ENCODE measurements around the gene CFHR5.
"Not testable (repeated sequence)": the region's sequence is repeated elsewhere in the genome, so short reads cannot be mapped to it uniquely, and the experiment has no call there.

The CFHR5 gene

DNA sequence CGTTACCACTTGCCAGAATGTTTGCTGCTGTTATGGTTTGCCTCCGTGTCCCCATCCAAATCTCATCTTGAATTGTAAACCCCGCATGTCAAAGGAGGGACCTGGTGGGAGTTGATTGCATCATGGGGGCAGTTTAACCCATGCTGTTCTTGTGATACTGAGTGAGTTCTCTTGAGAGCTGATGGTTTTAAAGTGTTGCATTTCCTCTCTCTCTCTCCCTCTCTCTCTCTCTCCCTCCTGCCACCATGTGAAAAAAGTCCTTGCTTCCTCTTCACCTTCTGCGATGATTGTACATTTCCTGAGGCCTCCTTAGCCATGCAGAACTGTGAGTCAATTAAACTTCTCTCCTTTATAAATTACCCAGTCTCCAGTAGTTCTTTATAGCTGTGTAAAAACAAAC is 44.4 kb downstream of the CFHR5 start:
- no peak for DNase-seq (ENCODE audit: low read depth)

- DNase-seq (ENCODE audit: low read depth), result no peak
Measured at GRCh38 chr1:197024460-197024859, 47.1 kb downstream of the CFHR5 start.

GRCh38 chr1:197027359-197027758 is 50.0 kb downstream of the CFHR5 start:
- DNase-seq (ENCODE audit: low read depth), result no peak

DNA sequence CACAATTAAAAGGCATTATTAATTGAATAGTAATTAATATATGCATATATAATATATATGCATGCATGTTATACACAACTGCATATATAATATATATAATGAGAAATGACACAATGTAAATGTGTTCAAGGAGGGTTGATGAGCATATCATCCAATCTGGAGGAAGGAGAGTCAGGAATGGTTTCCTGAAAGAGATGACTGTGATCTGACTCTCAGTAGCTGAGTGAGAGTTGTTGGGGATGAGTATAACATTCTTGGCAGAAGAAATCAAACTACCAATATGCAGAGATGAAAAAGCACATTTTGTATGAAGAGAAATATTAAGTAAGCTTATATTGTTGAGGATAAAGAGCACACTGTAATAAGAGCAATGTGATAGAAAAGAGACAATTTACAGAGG is 52.4 kb downstream of the CFHR5 start:
- no peak for DNase-seq (ENCODE audit: low read depth)

- DNase-seq (ENCODE audit: low read depth), result not testable (repeated sequence)
Measured at GRCh38 chr1:197034631-197035339, 57.4 kb downstream of the CFHR5 start.

GRCh38 chr1:197036861-197037260 is 59.5 kb downstream of the CFHR5 start:
- DNase-seq (ENCODE audit: low read depth), result no peak

DNA sequence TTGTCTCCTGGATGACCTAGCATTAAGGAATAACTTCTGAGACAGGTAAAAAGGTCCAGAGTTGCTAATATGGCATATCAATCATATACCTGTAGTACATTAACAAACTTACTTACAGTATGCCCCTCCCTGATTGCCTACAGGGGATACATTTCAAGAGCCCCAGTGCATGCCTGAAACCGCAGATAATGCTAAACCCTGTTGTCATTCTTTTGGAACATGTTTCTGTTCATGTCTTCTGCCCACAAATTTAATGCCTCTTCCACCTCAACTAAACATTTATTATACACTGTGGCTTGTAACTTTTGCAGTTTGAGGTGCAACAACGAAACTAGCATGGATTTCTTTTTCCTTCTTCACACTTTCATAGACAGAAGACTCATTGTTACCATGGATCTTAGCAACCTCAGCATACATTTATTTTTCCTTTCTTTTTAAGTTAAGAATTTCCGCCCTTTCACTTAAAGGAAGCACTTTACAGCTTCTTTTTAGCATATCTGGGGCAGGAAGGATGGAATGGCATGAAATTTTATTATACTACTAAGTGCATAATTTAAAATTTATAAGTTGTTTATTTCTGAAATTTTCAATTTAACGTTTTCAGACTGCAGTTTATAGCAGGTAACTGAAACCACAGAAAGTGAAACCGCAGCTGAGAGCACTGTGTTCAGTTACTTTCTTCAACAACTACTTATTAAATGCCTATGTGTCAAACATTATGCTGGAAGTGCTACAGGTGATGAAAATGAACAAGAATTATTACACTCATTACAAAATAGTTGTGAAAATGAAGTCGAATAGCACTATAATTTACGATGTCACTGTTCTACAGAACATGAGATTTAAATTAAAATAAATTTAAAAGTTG is 64.4 kb downstream of the CFHR5 start:
- DNase-seq (ENCODE audit: low read depth), result no peak

- no peak for DNase-seq (ENCODE audit: low read depth)
Measured at GRCh38 chr1:197042676-197043341, 65.5 kb downstream of the CFHR5 start.

- DNase-seq (ENCODE audit: low read depth), result no peak
Measured at GRCh38 chr1:197049100-197049499, 71.7 kb downstream of the CFHR5 start.
